Measurements from ENCODE around the gene PAQR7. TPM values are rescaled to one million over a fixed set of nuclear protein-coding genes. Genes with fewer than 3 reads are reported as not detected.
A peak's percentile ranks its signal among the peaks of the same experiment; 100 is the strongest.

Gene PAQR7
- total and polyA plus RNA-seq, 8 donors, result 3.2 to 13.0 (median 4.5) TPM

- no peak for TF ChIP-seq CTCF (IDR thresholded peaks at IDR 0.05)
Measured at GRCh38 chr1:25890239-25891034, 14.9 kb upstream of the PAQR7 start.

GRCh38 chr1:25889470-25889869 lies 14.0 kb upstream of the PAQR7 start:
- 75 to 76% methylated on average over 3 of the region's 3 CpGs for WGBS, 2 donors
- no peaks in the 10 kb centered on the region for H3K9me3 ChIP-seq
- ATAC-seq (peak; percentile 11 to 35 (median 18)), FAIRE-seq (no peak), DNase-seq (no peak)
- H3K4me1 ChIP-seq, result peaks cover 15 to 30% (median 18%) of the 10 kb centered on the region in 3 donors
- H3K4me3 ChIP-seq, result no peak overlapping the region
- intact Hi-C loops (cut with DNase I), result loop anchor here in 1 of 3 donors (10.0 kb wide), 1 partner anchor 115 kb away; no protein-coding TSS in a partner anchor
- peak overlapping the region in 3 of 4 donors; percentile 60 to 83 (median 79) for H3K27ac ChIP-seq
- no peaks in the 10 kb centered on the region for H3K36me3 ChIP-seq
- TF ChIP-seq CTCF (IDR thresholded peaks at IDR 0.05), result no peak
- H3K27me3 ChIP-seq, result no peaks in the 10 kb centered on the region

More at GRCh38 chr1:25890239-25891034, 14.9 kb upstream of the PAQR7 start:
- Histone ChIP-seq H3K4me1 (peaks cover 15 to 33% (median 18%) of the 10 kb centered on the region in 3 donors), H3K27me3 (no peaks in the 10 kb centered on the region), H3K9me3 (no peaks in the 10 kb centered on the region), H3K36me3 (no peaks in the 10 kb centered on the region), H3K4me3 (no peak overlapping the region), H3K27ac (peak overlapping the region; percentile 45 to 83 (median 70))
- intact Hi-C loops (cut with DNase I), result loop anchor here in 1 of 3 donors (10.0 kb wide), 1 partner anchor 104 kb away; the partner anchor contains the start of gene PAFAH2
- 30 to 34% methylated on average over 10 of the region's 10 CpGs for WGBS, 2 donors
- FAIRE-seq (no peak), ATAC-seq (peak; percentile 68 to 80 (median 74)), DNase-seq (peak in 4 of 6 donors; percentile 54 to 72 (median 63))

GRCh38 chr1:25888426-25888987 lies 13.0 kb upstream of the PAQR7 start:
- Histone ChIP-seq H3K9me3 (no peaks in the 10 kb centered on the region), H3K27me3 (no peaks in the 10 kb centered on the region), H3K4me3 (no peak overlapping the region), H3K36me3 (no peaks in the 10 kb centered on the region), H3K4me1 (peaks cover 15 to 30% (median 18%) of the 10 kb centered on the region in 3 donors), H3K27ac (no peak overlapping the region)
- DNase-seq (no peak), FAIRE-seq (no peak), ATAC-seq (no peak)
- TF ChIP-seq CTCF (IDR thresholded peaks at IDR 0.05), result no peak
- intact Hi-C loops (cut with DNase I), result loop anchor here in 1 of 3 donors (10.0 kb wide), 1 partner anchor 116 kb away; no protein-coding TSS in a partner anchor
- 78 to 88% methylated on average over 7 of the region's 7 CpGs for WGBS, 2 donors

- Histone ChIP-seq H3K27me3 (no peaks in the 10 kb centered on the region), H3K4me3 (no peak overlapping the region), H3K36me3 (no peaks in the 10 kb centered on the region), H3K9me3 (no peaks in the 10 kb centered on the region), H3K4me1 (peaks cover 11 to 13% (median 11%) of the 10 kb centered on the region in 3 donors), H3K27ac (no peak overlapping the region)
- FAIRE-seq (no peak), DNase-seq (no peak), ATAC-seq (no peak)
- no peak for TF ChIP-seq CTCF (IDR thresholded peaks at IDR 0.05)
- intact Hi-C loops (cut with DNase I), result loop anchor here in 1 of 3 donors (10.0 kb wide), 1 partner anchor 119 kb away; no protein-coding TSS in a partner anchor
- 53 to 60% methylated on average over 1 of the region's 1 CpG for WGBS, 2 donors
Measured at GRCh38 chr1:25885602-25886001, 10.1 kb upstream of the PAQR7 start.

Measured in pancreas (tissue), 10 donors.